ENCODE measurements around the gene CHST14. TPM values are rescaled to one million over a fixed set of nuclear protein-coding genes. Genes with fewer than 3 reads are reported as not detected.

Gene CHST14
- total and polyA plus RNA-seq, 2 of the 8 experiments (the other 6 are each of a cell fraction or from before 2014, with no cell fraction given), result 13.4 to 20.3 TPM

GRCh38 chr15:40481341-40482074 lies 10.7 kb downstream of the CHST14 start:
- Histone ChIP-seq H3K79me2 (ENCODE audit: control insufficient read depth in 1 of 2, insufficient read depth in 2 of 2, low read length in 2 of 2) (no peaks in the 10 kb centered on the region), H3K79me1 (ENCODE audit: low read depth, low read length) (no peaks in the 10 kb centered on the region), H3K4me1 (replicated peaks in 1 of 4; ENCODE audit: control insufficient read depth in 3 of 4, insufficient read depth in 4 of 4, low read length in 3 of 4) (no peaks in the 10 kb centered on the region; a peak in 2 of 7 replicates), H3K9me3 (ENCODE audit: insufficient read depth in 2 of 2, low read depth in 1 of 2, low read length in 1 of 2) (no peaks in the 10 kb centered on the region), H3K9ac (replicated peaks in 1 of 4; ENCODE audit: extremely low read depth in 1 of 4, low read depth in 3 of 4, low read length in 3 of 4) (no peak overlapping the region), H2AFZ (ENCODE audit: low read length) (no peak overlapping the region), H4K8ac (ENCODE audit: extremely low read depth, insufficient read depth, low read length) (no peak overlapping the region), H3K14ac (ENCODE audit: insufficient read length) (no peak overlapping the region), H4K91ac (replicated peaks; ENCODE audit: insufficient read length, low read length) (no peak overlapping the region), H3K4me3 (ENCODE audit: extremely low read depth in 1 of 4, insufficient read depth in 2 of 4, low read depth in 3 of 4, low read length in 4 of 4) (no peak overlapping the region), H2BK5ac (ENCODE audit: low read depth, low read length) (no peak overlapping the region), H2BK120ac (replicated peaks; ENCODE audit: low read depth, low read length) (no peak overlapping the region), H4K5ac (ENCODE audit: insufficient read length, low read depth, low read length) (no peak overlapping the region), H2BK20ac (ENCODE audit: low read length) (no peak overlapping the region), H3K36me3 (ENCODE audit: control insufficient read depth in 2 of 4, insufficient read depth in 4 of 4, low read length in 3 of 4) (no peaks in the 10 kb centered on the region), H3K23me2 (ENCODE audit: low read depth, low read length) (no peaks in the 10 kb centered on the region), H3K27me3 (replicated peaks in 1 of 4; ENCODE audit: control insufficient read depth in 3 of 4, extremely low read depth in 1 of 4, insufficient read depth in 3 of 4, low read length in 3 of 4) (no peaks in the 10 kb centered on the region), H3K18ac (ENCODE audit: extremely low read depth, low read length) (no peak overlapping the region), H3K23ac (ENCODE audit: insufficient read length) (no peak overlapping the region), H2BK12ac (ENCODE audit: low read depth, low read length) (no peak overlapping the region), H3K27ac (ENCODE audit: low read depth, low read length) (no peak overlapping the region), H4K20me1 (replicated peaks in 1 of 2; ENCODE audit: control insufficient read depth in 1 of 2, insufficient read depth in 2 of 2, low read length in 2 of 2) (peaks cover 0 to 2% of the 10 kb centered on the region in 2 experiments), H2BK15ac (ENCODE audit: low read length) (no peak overlapping the region), H3K4me2 (ENCODE audit: insufficient read depth in 1 of 2, low read depth in 2 of 2, low read length in 2 of 2) (no peak overlapping the region), H3K56ac (replicated peaks; ENCODE audit: insufficient read length, low read depth, low read length) (no peak overlapping the region), H3K4ac (replicated peaks; ENCODE audit: insufficient read length, low read depth, low read length) (no peak overlapping the region), H2AK5ac (ENCODE audit: low read depth, low read length) (no peak overlapping the region)
- ChIA-PET POLR2A (ENCODE audit: partially characterized antibody) (interaction anchor here (1.0 kb wide), 1 partner anchor 12 kb away, joined by 5 read pairs; no protein-coding TSS in a partner anchor), CTCF (ENCODE audit: partially characterized antibody) (no interaction called here)
- 71% methylated on average over 1 of the region's 1 CpG; no CpG with 5 or more reads in 1 of the 2 experiments for WGBS, 2 experiments (ENCODE audit: extremely low coverage in 1 of 2, insufficient coverage in 1 of 2, insufficient read length in 1 of 2, insufficient replicate concordance in 2 of 2, low coverage in 1 of 2, low lambda C conversion rate in 2 of 2, missing lambda C conversion rate in 1 of 2)
- TF ChIP-seq TCF12 (IDR thresholded peaks at IDR 0.05; ENCODE audit: low read depth, low read length), result no peak
- FAIRE-seq (no peak), DNase-seq (ENCODE audit: low read depth in 1 of 2, low spot score in 2 of 2) (no peak)
